ENCODE measurements around the gene ORAI2.
"Not testable (repeated sequence)": the region's sequence is repeated elsewhere in the genome, so short reads cannot be mapped to it uniquely, and the experiment has no call there.

DNA sequence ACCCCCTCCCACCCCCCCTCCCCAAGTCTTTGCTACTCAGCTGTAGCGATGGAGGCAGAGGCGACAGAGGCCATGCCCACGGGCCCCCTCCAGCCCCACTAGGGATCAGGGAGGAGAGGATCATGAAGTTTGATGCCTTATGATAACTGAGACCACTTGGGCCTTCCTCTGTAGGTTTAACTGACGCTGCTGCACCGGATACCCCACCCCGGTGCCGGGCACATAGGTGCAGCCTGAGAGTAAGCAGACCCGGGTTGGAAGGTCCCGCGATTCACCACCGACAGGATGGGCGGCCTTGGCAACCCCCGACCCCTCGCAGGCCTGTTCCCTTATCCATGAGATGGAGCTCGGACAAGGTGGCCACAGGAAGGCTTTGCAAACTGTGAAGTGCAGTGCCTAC is 60.7 kb downstream of the ORAI2 start:
- TF ChIP-seq POLR2A, POLR2AphosphoS5 (IDR thresholded peaks at IDR 0.05): not testable (repeated sequence)
